Cardiac fibroblast (primary cell): ENCODE data around the gene AMPD2.
"Not testable (repeated sequence)": the region's sequence is repeated elsewhere in the genome, so short reads cannot be mapped to it uniquely, and the experiment has no call there.

ENCODE experiments used
- DNase-seq, 2 donors: peaks; one replicate each; pipeline versions ENCODE4 v3.0.0 to v3.0.0-alpha.2; 2010; ENCODE audit warnings: low read depth in 2 of 2
- H3K4me3 ChIP-seq, 2 donors: replicated peaks in 1 of 2; 1 replicate in 1 of 2; 2 replicates in 1 of 2; pipeline ENCODE4 v1.5.1; 2011; ENCODE audit warnings: low read depth in 2 of 2, low read length in 2 of 2, mild to moderate bottlenecking in 2 of 2, moderate library complexity in 1 of 2
- CTCF ChIP-seq: IDR thresholded peaks from one replicate; pipeline ENCODE4 v1.5.1; 2011; ENCODE audit warnings: low read depth, mild to moderate bottlenecking, low read length, inconsistent platforms

AMPD2 gene

DNA sequence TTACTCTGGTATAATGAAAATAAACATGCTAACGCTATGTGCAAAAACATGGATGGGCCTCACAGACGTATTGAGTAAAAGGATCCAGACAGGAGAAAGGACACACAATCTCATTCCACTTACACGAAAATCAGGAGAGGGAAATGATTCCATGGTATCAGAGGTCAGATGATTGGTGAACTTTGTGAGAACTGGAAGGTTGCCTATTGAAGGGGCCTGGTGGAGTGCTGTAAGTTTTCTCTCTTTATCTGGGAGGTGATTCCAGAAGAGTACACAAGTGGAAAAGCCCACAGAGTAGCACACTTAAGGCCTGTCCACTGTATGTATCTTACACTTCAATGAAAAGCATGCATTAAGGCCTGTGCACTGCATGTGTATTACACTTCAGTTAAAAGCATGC lies 57.8 kb downstream of the AMPD2 start:
- no peak for DNase-seq
- no peak overlapping the region for H3K4me3 ChIP-seq
- no peak for TF ChIP-seq CTCF

GRCh38 chr1:109678637-109679036 lies 59.0 kb downstream of the AMPD2 start:
- DNase-seq, H3K4me3 ChIP-seq: not testable (repeated sequence)
